ENCODE data around the gene ZBTB47.

DNA sequence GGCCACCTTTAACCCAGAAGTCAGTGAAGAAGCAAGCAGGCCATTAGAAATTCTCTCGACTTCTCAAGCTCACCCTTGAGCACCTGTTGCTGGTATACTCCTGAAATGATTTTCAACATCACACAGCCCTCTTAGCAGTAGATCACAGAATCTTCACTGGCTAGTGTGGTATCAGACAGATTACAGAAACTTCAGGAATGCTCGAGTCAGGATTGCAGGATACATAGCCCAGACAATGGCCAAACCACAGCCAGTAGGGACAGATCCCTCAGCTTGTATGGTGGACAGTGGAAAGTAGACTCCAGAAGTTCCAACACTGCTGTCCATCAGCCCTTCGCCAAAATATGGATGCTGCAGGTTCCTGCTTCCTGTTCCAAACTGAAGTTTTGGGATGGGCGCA is 27.3 kb downstream of the ZBTB47 start:
- no peak for TF ChIP-seq CTCF (IDR thresholded peaks at IDR 0.05; ENCODE audit: low read depth, low read length)
- no peak for TF ChIP-seq MYC (IDR thresholded peaks at IDR 0.05; ENCODE audit: low read depth, low read length)

Measured in NB4 (cell line).